T1000 (cell line): ENCODE results near the gene LEPROT.

Experiments used
- DNase-seq: peaks from one replicate; lab custom pipeline; 2025; ENCODE audit warnings: mixed read lengths; lab: John Stamatoyannopoulos, UW

Gene LEPROT

GRCh38 chr1:65477414-65478378 is 57.2 kb downstream of the LEPROT start:
- no peak for DNase-seq

- DNase-seq: no peak
These were observed 58.0 kb downstream of the LEPROT start for GRCh38 chr1:65478379-65479026.

GRCh38 chr1:65479554-65480204 is 59.2 kb downstream of the LEPROT start:
- DNase-seq: no peak

- no peak for DNase-seq
These were observed 60.4 kb downstream of the LEPROT start for GRCh38 chr1:65480684-65481405.

GRCh38 chr1:65483993-65484754 is 63.7 kb downstream of the LEPROT start:
- no peak for DNase-seq
